Colonic mucosa (tissue), 4 donors: ENCODE results near the gene EEFSEC. TPM values are rescaled to one million over a fixed set of nuclear protein-coding genes. Genes with fewer than 3 reads are reported as not detected.

Experiments used
- DNase-seq: peaks from one replicate; pipeline ENCODE4 v3.0.0-alpha.2; 2020
- H3K27ac ChIP-seq: fragments of 200-600 bp; one replicate; pipeline ENCODE4 v1.8.0; 2021
- H3K27me3 ChIP-seq: fragments of 200-600 bp; one replicate; pipeline ENCODE4 v1.8.0; 2021
- H3K36me3 ChIP-seq: fragments of 200-600 bp; one replicate; pipeline ENCODE4 v1.8.0; 2021
- H3K4me1 ChIP-seq: fragments of 200-600 bp; one replicate; pipeline ENCODE4 v1.8.0; 2021; ENCODE audit warnings: mild to moderate bottlenecking
- H3K4me3 ChIP-seq: fragments of 200-600 bp; one replicate; pipeline ENCODE4 v1.8.0; 2021
- H3K9ac ChIP-seq, 2 donors: one replicate each; pipeline ENCODE4 v1.7.0; 2013; ENCODE audit warnings: control low read depth in 2 of 2, low read depth in 2 of 2, low read length in 2 of 2
- H3K9me3 ChIP-seq: fragments of 200-600 bp; one replicate; pipeline ENCODE4 v1.8.0; 2021
- intact Hi-C: fragments of 100-400 bp; cut with DNase I; formaldehyde crosslinking; loops from one replicate; pipeline ENCODE4 v1.14.1; 2022
- total RNA-seq, 2 donors: library from RNA; stranded (reverse); fragmentation: NEBNext Ultra II Directional in 1 of 2; extraction: Animal tissue kit (Norgen Biotek cat#: 25700) in 1 of 2; gene quantifications; one replicate each; pipeline ENCODE4 v1.2.1, GENCODE V29; 2021
- TF ChIP-seq, protein P1 (sequence below): fragments of 200-600 bp; IDR thresholded peaks from one replicate; pipeline ENCODE4 v1.8.0; 2022; ENCODE audit warnings: antibody characterized with exemption, mild to moderate bottlenecking
- donor health status: healthy.
- donor health status: DM: no; HTN: no; CAD: no.
- donor health status: DM: no; HTN: no; CAD: no.

Gene EEFSEC
- total RNA-seq, 2 donors from 2014 or later: 8.6 to 16.6 TPM

DNA sequence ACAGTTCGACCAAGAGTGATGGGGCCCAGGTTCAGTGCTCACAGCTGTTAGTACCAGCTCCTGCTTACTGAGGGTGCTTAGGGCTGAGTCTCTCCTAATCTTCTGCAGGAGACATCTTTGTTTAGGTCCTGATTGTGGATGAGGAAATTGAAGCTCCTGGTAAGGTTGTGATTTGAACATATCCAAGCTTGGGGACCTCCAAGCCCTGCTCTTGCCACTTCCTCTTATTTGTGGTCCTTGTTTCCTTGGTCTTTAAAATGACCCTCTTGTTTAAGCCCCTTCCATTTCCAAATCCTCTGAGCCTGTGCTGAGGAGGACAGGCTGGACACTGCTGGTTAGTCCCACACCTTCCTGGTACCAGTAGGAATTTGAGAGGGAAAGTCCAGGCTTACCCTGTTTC lies 87.0 kb downstream of the EEFSEC start:
- no peak overlapping the region for H3K4me3 ChIP-seq
- no peak for DNase-seq
- H3K4me1 ChIP-seq: peaks cover 10% of the 10 kb centered on the region
- intact Hi-C loops: no loop called here
- H3K9me3 ChIP-seq: no peaks in the 10 kb centered on the region
- no peak overlapping the region for H3K27ac ChIP-seq
- TF ChIP-seq, protein P1, sequence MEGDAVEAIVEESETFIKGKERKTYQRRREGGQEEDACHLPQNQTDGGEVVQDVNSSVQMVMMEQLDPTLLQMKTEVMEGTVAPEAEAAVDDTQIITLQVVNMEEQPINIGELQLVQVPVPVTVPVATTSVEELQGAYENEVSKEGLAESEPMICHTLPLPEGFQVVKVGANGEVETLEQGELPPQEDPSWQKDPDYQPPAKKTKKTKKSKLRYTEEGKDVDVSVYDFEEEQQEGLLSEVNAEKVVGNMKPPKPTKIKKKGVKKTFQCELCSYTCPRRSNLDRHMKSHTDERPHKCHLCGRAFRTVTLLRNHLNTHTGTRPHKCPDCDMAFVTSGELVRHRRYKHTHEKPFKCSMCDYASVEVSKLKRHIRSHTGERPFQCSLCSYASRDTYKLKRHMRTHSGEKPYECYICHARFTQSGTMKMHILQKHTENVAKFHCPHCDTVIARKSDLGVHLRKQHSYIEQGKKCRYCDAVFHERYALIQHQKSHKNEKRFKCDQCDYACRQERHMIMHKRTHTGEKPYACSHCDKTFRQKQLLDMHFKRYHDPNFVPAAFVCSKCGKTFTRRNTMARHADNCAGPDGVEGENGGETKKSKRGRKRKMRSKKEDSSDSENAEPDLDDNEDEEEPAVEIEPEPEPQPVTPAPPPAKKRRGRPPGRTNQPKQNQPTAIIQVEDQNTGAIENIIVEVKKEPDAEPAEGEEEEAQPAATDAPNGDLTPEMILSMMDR: no peak
- H3K9ac ChIP-seq: no peak overlapping the region
- no peaks in the 10 kb centered on the region for H3K27me3 ChIP-seq
- no peaks in the 10 kb centered on the region for H3K36me3 ChIP-seq

DNA sequence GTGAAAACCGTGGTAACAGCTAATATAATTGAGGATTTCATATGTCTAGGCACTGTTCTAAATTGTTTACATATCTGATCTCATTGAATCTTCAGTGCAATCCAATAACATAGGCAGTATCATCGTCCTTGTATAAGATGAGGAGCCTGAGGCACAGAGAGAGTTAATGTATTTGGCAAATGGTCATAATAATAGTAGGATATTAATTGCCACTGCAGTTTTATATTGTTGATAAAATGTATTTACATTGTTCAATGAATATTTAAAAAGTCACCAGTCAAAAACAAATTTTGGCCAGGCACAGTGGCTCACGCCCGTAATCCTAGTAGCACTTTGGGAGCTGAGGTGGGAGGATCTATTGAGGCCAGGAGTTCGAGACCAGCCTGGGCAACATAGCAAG lies 88.5 kb downstream of the EEFSEC start:
- TF ChIP-seq, protein P1: no peak
- Histone ChIP-seq H3K27me3 (no peaks in the 10 kb centered on the region), H3K36me3 (no peaks in the 10 kb centered on the region), H3K9me3 (no peaks in the 10 kb centered on the region), H3K4me1 (no peaks in the 10 kb centered on the region), H3K9ac (no peak overlapping the region), H3K4me3 (no peak overlapping the region), H3K27ac (no peak overlapping the region)
- no peak for DNase-seq
- intact Hi-C loops: no loop called here

DNA sequence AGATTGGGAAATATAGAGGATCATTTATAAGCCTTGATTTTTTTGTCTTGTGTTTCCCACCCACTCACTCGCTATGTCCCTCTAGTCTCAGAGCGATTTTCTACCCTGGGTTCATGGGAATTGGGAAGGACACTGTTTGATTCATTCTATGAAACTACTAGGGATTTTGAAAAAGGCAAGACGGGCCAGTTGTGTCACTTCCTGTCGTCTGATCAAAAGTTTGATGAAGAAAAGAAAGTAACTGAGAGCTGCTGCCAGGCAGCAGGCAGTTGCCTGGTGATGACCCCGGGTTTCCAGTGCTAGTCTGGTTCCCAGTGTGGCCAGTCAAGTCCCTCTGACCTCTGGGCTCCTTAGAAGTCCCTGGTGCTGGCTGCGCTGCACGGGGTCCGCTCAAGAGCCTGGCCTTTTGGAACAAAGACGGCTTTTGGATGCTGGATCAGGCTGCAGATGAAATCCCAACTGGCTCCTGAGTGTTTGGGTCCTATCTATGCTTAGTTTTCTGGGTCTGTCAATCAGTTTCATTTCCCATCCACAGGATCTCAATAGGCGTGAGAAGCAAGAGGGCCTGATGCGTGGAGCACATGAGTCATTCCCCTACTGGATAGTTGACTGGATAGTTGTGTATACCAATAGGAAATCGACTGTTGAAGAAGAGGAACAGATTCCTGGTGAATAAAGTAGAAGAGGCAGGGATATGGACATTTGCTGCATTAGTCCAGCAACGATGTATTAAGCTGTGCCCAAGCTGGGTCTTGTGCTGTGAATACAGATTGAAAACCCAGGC lies 89.7 kb downstream of the EEFSEC start:
- no peaks in the 10 kb centered on the region for H3K36me3 ChIP-seq
- no peak overlapping the region for H3K9ac ChIP-seq
- H3K4me1 ChIP-seq: no peaks in the 10 kb centered on the region
- no peaks in the 10 kb centered on the region for H3K27me3 ChIP-seq
- intact Hi-C loops: no loop called here
- no peak overlapping the region for H3K27ac ChIP-seq
- TF ChIP-seq, protein P1: no peak
- DNase-seq: no peak
- no peak overlapping the region for H3K4me3 ChIP-seq
- no peaks in the 10 kb centered on the region for H3K9me3 ChIP-seq

DNA sequence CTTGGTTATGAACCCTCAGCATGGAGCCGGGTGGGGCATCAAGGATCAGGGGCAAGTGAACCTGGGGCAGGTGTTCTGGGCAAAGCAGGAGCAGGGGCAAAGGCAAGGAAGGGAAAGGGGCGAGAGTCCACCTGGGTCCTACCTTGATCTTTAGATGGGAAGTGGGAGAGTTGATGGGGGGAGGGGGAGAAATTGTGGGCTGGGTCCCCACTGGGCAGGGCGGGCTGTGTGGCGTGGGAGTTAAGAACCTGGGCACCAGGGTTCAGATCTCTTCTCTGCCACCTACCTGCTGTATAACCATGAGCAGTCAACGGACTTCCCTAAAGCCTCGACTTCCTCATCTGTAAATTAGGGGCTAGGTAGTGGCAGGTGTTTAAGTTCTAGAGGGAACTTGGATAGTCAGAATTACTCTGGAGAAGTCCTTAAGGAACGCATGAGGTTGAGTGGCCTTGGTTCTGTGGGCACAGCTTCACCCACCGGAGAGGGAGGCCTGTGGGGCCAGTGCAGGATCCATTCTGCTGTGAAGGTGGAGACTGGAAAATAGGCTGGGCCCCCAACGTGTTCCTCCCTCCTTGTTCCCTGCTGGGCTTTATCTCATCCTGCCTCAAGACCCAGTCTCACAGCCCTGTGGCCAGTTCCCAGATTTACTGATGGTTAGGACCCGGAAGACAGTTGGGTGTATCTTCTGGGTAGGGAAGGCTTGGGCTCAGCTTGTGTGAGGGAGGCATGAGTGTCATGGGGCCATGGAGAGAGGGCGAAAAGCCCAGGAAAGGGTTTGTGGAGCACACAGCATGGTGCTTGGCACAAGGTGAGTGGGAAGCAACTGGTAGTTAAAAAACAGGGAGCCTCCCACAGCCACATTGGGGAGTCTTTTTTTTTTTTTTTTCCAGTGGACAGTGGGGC lies 90.6 kb downstream of the EEFSEC start:
- intact Hi-C loops: no loop called here
- Histone ChIP-seq H3K9ac (no peak overlapping the region), H3K4me3 (no peak overlapping the region), H3K36me3 (no peaks in the 10 kb centered on the region), H3K9me3 (no peaks in the 10 kb centered on the region), H3K27me3 (no peaks in the 10 kb centered on the region), H3K4me1 (no peaks in the 10 kb centered on the region), H3K27ac (no peak overlapping the region)
- no peak for DNase-seq
- TF ChIP-seq, protein P1: no peak

DNA sequence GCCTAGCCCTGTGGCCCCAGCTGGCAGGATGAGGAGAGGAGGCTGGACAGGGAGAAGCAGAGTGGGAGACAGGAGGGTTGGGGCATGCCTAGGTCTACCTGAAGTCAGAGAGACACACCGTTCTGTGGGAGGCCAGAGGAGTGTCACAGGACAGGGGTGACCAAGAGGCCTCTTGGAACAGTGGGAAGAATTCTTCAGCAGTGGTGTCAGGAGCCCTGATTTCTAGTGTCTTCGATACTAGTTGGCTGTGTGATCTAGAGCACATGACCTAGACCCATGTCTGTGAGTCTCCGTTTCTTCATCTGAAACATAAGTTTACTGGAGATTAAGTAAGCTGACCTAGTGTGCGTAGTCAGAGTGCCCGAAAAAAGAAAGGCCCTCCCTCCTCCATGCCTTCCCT lies 92.2 kb downstream of the EEFSEC start:
- H3K36me3 ChIP-seq: no peaks in the 10 kb centered on the region
- TF ChIP-seq, protein P1: no peak
- no peak overlapping the region for H3K4me3 ChIP-seq
- no peaks in the 10 kb centered on the region for H3K27me3 ChIP-seq
- H3K4me1 ChIP-seq: no peaks in the 10 kb centered on the region
- H3K27ac ChIP-seq: no peak overlapping the region
- no peak overlapping the region for H3K9ac ChIP-seq
- intact Hi-C loops: no loop called here
- H3K9me3 ChIP-seq: no peaks in the 10 kb centered on the region
- DNase-seq: no peak
